Progenitor cell of endocrine pancreas (in vitro differentiated cells): ENCODE results near the gene RMI1. TPM values are rescaled to one million over a fixed set of nuclear protein-coding genes. Genes with fewer than 3 reads are reported as not detected.

Experiments used
- DNase-seq: peaks from one replicate; pipeline ENCODE4 v3.0.0; 2021; ENCODE audit warnings: low spot score; ENCODE audit not compliant: unreplicated experiment
- H3K27ac Mint-ChIP-seq: 2 replicates; pipeline ENCODE4 v1.8.0; 2021; ENCODE audit warnings: mild to moderate bottlenecking, moderate library complexity, mixed read lengths
- H3K27me3 Mint-ChIP-seq: 2 replicates; pipeline ENCODE4 v1.8.0; 2021; ENCODE audit warnings: mixed read lengths
- H3K36me3 Mint-ChIP-seq: 2 replicates; pipeline ENCODE4 v1.8.0; 2022; ENCODE audit warnings: mixed read lengths; ENCODE audit not compliant: insufficient read depth
- H3K4me1 Mint-ChIP-seq: 2 replicates; pipeline ENCODE4 v1.8.0; 2021; ENCODE audit warnings: low read depth, mixed read lengths
- H3K4me3 Mint-ChIP-seq: 2 replicates; pipeline ENCODE4 v1.8.0; 2021; ENCODE audit warnings: low read depth, mild to moderate bottlenecking, moderate library complexity, mixed read lengths
- H3K9me3 Mint-ChIP-seq: 2 replicates; pipeline ENCODE4 v1.8.0; 2021; ENCODE audit warnings: low read depth, mixed read lengths
- total RNA-seq: library from RNA; stranded (reverse); gene quantifications from 2 replicates; pipeline ENCODE4 v1.2.1, GENCODE V29; 2021
- TF ChIP-seq, protein P1 (sequence below): fragments of 200-600 bp; sonication (generic); IDR thresholded peaks from one replicate; pipeline ENCODE4 v1.5.0; 2021; ENCODE audit warnings: antibody characterized with exemption, mild to moderate bottlenecking; ENCODE audit not compliant: unreplicated experiment

Gene RMI1
- total RNA-seq, 1 donor from 2014 or later = 19.0 TPM

DNA sequence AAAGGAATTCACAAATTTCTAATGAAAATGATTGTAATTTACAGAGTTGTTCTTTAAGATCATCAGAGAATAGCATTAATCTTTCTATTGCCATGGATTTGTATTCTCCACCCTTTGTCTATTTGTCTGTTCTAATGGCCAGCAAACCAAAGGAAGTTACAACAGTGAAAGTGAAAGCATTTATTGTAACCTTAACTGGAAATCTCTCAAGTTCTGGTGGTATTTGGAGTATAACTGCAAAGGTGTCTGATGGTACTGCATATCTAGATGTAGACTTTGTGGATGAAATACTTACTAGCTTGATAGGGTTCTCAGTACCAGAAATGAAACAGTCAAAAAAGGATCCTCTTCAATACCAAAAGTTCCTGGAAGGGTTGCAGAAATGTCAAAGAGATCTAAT is 21.7 kb downstream of the RMI1 start:
- peaks cover 9% of the 10 kb centered on the region for H3K36me3 Mint-ChIP-seq
- peaks cover 6% of the 10 kb centered on the region for H3K4me1 Mint-ChIP-seq
- H3K27ac Mint-ChIP-seq = no peak overlapping the region
- DNase-seq = no peak
- H3K4me3 Mint-ChIP-seq = no peak overlapping the region
- H3K27me3 Mint-ChIP-seq = no peaks in the 10 kb centered on the region
- no peaks in the 10 kb centered on the region for H3K9me3 Mint-ChIP-seq
- TF ChIP-seq, protein P1, sequence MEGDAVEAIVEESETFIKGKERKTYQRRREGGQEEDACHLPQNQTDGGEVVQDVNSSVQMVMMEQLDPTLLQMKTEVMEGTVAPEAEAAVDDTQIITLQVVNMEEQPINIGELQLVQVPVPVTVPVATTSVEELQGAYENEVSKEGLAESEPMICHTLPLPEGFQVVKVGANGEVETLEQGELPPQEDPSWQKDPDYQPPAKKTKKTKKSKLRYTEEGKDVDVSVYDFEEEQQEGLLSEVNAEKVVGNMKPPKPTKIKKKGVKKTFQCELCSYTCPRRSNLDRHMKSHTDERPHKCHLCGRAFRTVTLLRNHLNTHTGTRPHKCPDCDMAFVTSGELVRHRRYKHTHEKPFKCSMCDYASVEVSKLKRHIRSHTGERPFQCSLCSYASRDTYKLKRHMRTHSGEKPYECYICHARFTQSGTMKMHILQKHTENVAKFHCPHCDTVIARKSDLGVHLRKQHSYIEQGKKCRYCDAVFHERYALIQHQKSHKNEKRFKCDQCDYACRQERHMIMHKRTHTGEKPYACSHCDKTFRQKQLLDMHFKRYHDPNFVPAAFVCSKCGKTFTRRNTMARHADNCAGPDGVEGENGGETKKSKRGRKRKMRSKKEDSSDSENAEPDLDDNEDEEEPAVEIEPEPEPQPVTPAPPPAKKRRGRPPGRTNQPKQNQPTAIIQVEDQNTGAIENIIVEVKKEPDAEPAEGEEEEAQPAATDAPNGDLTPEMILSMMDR = no peak

GRCh38 chr9:84003246-84003645 is 22.6 kb downstream of the RMI1 start:
- H3K4me3 Mint-ChIP-seq = no peak overlapping the region
- no peaks in the 10 kb centered on the region for H3K9me3 Mint-ChIP-seq
- H3K27ac Mint-ChIP-seq = no peak overlapping the region
- H3K4me1 Mint-ChIP-seq = peaks cover 6% of the 10 kb centered on the region
- TF ChIP-seq, protein P1 = no peak
- peaks cover 9% of the 10 kb centered on the region for H3K36me3 Mint-ChIP-seq
- no peak for DNase-seq
- H3K27me3 Mint-ChIP-seq = no peaks in the 10 kb centered on the region

DNA sequence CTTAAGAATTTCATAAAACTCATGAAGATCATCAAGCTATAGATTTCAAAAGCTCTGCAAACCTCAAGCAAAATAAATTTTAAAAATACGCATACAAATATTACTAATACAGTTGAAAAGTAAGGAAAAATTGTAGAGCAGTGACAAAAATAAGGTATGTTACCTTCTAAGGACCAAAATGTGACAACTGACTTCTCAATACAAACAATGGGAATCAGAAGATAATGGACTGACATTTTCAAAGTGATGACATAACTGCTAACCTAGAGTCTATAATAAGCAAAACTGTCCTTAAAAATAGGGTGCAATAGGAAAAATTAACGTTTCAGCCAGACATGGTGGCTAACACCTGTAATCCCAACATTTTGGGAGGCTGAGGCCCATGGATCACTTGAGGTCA is 27.1 kb downstream of the RMI1 start:
- H3K4me3 Mint-ChIP-seq = no peak overlapping the region
- no peak overlapping the region for H3K27ac Mint-ChIP-seq
- TF ChIP-seq, protein P1 = no peak
- no peaks in the 10 kb centered on the region for H3K9me3 Mint-ChIP-seq
- no peak for DNase-seq
- peaks cover 1% of the 10 kb centered on the region for H3K36me3 Mint-ChIP-seq
- no peaks in the 10 kb centered on the region for H3K27me3 Mint-ChIP-seq
- no peaks in the 10 kb centered on the region for H3K4me1 Mint-ChIP-seq

- Mint-ChIP-seq H3K4me3 (no peak overlapping the region), H3K27me3 (no peaks in the 10 kb centered on the region), H3K4me1 (no peaks in the 10 kb centered on the region), H3K27ac (no peak overlapping the region), H3K9me3 (no peaks in the 10 kb centered on the region), H3K36me3 (no peaks in the 10 kb centered on the region)
- no peak for DNase-seq
- TF ChIP-seq, protein P1 = no peak
These were observed 43.5 kb downstream of the RMI1 start for GRCh38 chr9:84024041-84024575.

- Mint-ChIP-seq H3K4me1 (no peaks in the 10 kb centered on the region), H3K36me3 (no peaks in the 10 kb centered on the region), H3K9me3 (no peaks in the 10 kb centered on the region), H3K27me3 (no peaks in the 10 kb centered on the region), H3K4me3 (no peak overlapping the region), H3K27ac (no peak overlapping the region)
- no peak for DNase-seq
- TF ChIP-seq, protein P1 = no peak
These were observed 46.6 kb downstream of the RMI1 start for GRCh38 chr9:84027201-84027600.
